Ovary (tissue), 9 donors: ENCODE measurements around the gene SRRT. TPM values are rescaled to one million over a fixed set of nuclear protein-coding genes. Genes with fewer than 3 reads are reported as not detected.
"Not testable (repeated sequence)": the region's sequence is repeated elsewhere in the genome, so short reads cannot be mapped to it uniquely, and the experiment has no call there.

Experiments
- DNase-seq, 5 donors: peaks; one replicate each; pipeline ENCODE4 v3.0.0-alpha.2; 2019 to 2020
- H3K27ac ChIP-seq, 2 donors: fragments of 200-600 bp; one replicate each; pipeline versions ENCODE4 v1.5.1 to v1.8.0; 2019 to 2022
- H3K27me3 ChIP-seq: fragments of 200-600 bp; one replicate; pipeline ENCODE4 v1.8.0; 2022
- H3K36me3 ChIP-seq: fragments of 200-600 bp; sonication (generic); one replicate; pipeline ENCODE4 v1.5.1; 2019
- H3K4me1 ChIP-seq: one replicate; pipeline ENCODE4 v1.8.1; 2013; ENCODE audit warnings: mild to moderate bottlenecking, moderate library complexity; ENCODE audit not compliant: insufficient read depth
- H3K4me3 ChIP-seq: fragments of 200-600 bp; sonication (generic); one replicate; pipeline ENCODE4 v1.5.1; 2017
- H3K9me3 ChIP-seq, 2 donors: fragments of 200-600 bp in 1 of 2; sonication (generic) in 1 of 2; one replicate each; pipeline versions ENCODE4 v1.5.1 to v1.8.1; 2013 to 2019; ENCODE audit warnings: mild to moderate bottlenecking in 1 of 2, moderate library complexity in 1 of 2
- CTCF ChIP-seq, 3 donors: fragments of 450-650 bp in 2 of 3; fragments of 200-600 bp in 1 of 3; IDR thresholded peaks; one replicate each; pipeline versions ENCODE4 v1.5.1 to v1.8.0; 2016 to 2022; ENCODE audit warnings: antibody characterized with exemption in 3 of 3, mild to moderate bottlenecking in 1 of 3
- EP300 ChIP-seq: sonication (generic); formaldehyde crosslinking; IDR thresholded peaks from one replicate; pipeline ENCODE4 v1.6.1; 2017; ENCODE audit warnings: antibody characterized with exemption
- POLR2A ChIP-seq: fragments of 450-650 bp; IDR thresholded peaks from one replicate; pipeline ENCODE4 v1.6.1; 2017; ENCODE audit warnings: antibody characterized with exemption, mild to moderate bottlenecking, moderate library complexity
- WGBS, 3 donors: extraction: QIAGEN DNeasy Blood & Tissue Kit in 1 of 3; methylation state at CpG; one replicate each; pipeline versions ENCODE4 v1.1.5 to v1.1.7; 2013 to 2017; 5-methylcytosine and 5-hydroxymethylcytosine counted together
- intact Hi-C, 4 donors: fragments of 100-400 bp; cut with DNase I; formaldehyde crosslinking; loops; one replicate each; pipeline versions ENCODE4 v1.11.0 to v1.15.1; 2022 to 2023
- microRNA-seq, 3 donors: library from miRNA; unstranded; fragments of <30 nt; microRNA quantifications; one replicate each; pipeline versions ENCODE4 to v1.2.0, GENCODE V29; 2019 to 2020
- polyA plus RNA-seq, 2 donors: library from polyadenylated mRNA; stranded (reverse); fragments of 200-250 nt in 1 of 2; fragments of 350-450 nt in 1 of 2; fragmentation: Illumina TruSeq in 1 of 2; extraction: RNeasy Lipid Tissue Mini Kit (QIAGEN cat#74804) in 1 of 2; gene quantifications; one replicate each; pipeline ENCODE4 v1.2.3, GENCODE V29; 2013 to 2014
- small RNA-seq: library from RNA; depleted of rRNA; stranded (forward); fragments of <200 nt; gene quantifications from one replicate; pipeline ENCODE3, GENCODE V24; 2016
- total RNA-seq, 7 donors: library from RNA; depleted of rRNA in 2 of 7; stranded (reverse); fragments of >200 nt in 2 of 7; fragmentation: NEBNext Ultra II Directional in 3 of 7; extraction: Animal tissue kit (Norgen Biotek cat#: 25700) in 3 of 7; gene quantifications; one replicate each; pipeline versions ENCODE4 v1.1.0 to v1.2.4, GENCODE V29; 2016 to 2023
- donor health status: DM: no; HTN: no; CAD: no; lungs with moderate emphysema.
- donor health status: DM: no; HTN: no; CAD: no.
- donor health status: Bipolar disorder and iron deficiency.
- donor health status: DM: yes; HTN: yes; CAD: no.
- donor health status: DM: no; HTN: no; CAD: no.
- donor health status: DM: yes; HTN: yes; CAD: no.

Gene SRRT
- total and polyA plus RNA-seq, 9 donors: 45.8 to 191 (median 135) TPM

DNA sequence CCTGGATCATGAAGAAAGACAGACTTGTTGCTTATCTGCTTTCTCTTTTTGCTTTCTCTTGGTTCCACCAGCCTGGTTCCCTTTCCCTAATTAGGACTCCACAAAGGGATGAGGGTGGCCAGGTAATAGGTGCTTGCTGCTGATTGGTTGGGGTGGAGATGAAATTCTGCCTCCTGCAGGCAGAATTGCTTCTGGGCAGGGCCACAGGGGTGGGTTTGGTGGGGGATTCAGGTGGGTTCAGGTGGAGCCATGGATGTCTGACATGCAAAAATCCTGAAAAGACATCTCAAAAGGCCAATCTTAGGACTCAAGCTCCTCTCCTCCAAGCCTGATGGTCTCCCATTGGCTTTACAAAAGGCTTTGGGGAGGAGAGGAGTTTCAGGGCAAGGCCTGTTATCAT, 46.1 kb downstream of the SRRT start:
- Histone ChIP-seq H3K36me3 (no peaks in the 10 kb centered on the region), H3K4me3 (no peak overlapping the region)

DNA sequence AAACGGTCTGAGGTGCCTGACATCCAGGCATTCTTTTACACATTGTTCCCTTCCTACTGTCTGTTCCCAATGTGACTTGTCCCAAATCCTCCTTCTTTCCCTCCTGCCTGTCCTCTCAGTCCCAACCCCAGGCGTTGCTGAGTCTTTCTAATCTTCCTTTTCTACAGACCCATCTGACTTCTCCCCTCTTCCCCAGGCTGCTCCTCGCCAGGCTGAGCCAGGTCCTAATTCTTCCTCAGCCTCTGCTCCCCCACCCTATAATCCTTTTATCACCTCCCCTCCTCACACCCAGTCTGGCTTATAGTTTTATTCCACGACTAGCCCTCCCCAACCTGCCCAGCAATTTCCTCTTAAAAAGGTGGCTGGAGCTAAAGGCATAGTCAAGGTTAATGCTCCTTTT, 48.7 kb downstream of the SRRT start:
- H3K36me3 ChIP-seq, DNase-seq, intact Hi-C loops, H3K27ac ChIP-seq, H3K9me3 ChIP-seq, H3K4me1 ChIP-seq, H3K4me3 ChIP-seq, H3K27me3 ChIP-seq: not testable (repeated sequence)
- 47 to 54% (median 54%) methylated on average over 4 of the region's 4 CpGs for WGBS, 3 donors

More for the DNA sequence above, 46.1 kb downstream of the SRRT start:
- DNase-seq: no peak
- TF ChIP-seq EP300: no peak
- no peak for TF ChIP-seq POLR2A
- TF ChIP-seq CTCF (IDR thresholded peaks at IDR 0.05): no peak
- Histone ChIP-seq H3K9me3 (no peaks in the 10 kb centered on the region), H3K27me3 (no peaks in the 10 kb centered on the region), H3K4me1 (no peaks in the 10 kb centered on the region), H3K27ac (no peak overlapping the region)
- intact Hi-C loops: no loop called here

GRCh38 chr7:100929808-100930174, 54.9 kb downstream of the SRRT start:
- Histone ChIP-seq H3K36me3 (no peaks in the 10 kb centered on the region), H3K27me3 (no peaks in the 10 kb centered on the region), H3K4me1 (no peaks in the 10 kb centered on the region), H3K4me3 (no peak overlapping the region), H3K9me3 (no peaks in the 10 kb centered on the region), H3K27ac (no peak overlapping the region)
- intact Hi-C loops: no loop called here
- DNase-seq: no peak
- WGBS, 3 donors: 81 to 94% (median 92%) methylated on average over 1 of the region's 1 CpG
- TF ChIP-seq CTCF (IDR thresholded peaks at IDR 0.05): no peak
- TF ChIP-seq POLR2A: no peak
- TF ChIP-seq EP300: no peak

DNA sequence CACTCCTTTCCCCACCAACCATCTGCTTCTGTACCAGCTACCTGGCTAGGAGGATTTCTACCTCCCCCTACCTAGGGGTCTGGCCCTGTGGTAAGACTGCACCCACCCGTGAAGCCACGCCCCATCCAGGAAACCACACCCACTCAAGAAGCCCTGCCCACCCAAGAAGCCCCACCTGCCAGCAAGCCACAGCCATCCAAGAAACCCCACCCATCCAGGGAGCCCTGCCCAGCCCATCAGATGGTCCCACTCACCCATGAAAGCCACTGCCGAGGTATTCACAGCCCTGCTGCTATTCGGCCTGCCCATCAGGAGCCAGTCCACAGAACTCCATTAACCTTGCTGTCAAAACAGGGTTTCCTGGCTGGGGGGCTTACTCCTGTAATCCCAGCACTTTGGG, 58.8 kb downstream of the SRRT start:
- intact Hi-C loops: no loop called here
- Histone ChIP-seq H3K4me3 (no peak overlapping the region), H3K36me3 (no peaks in the 10 kb centered on the region), H3K27me3 (no peaks in the 10 kb centered on the region), H3K27ac (no peak overlapping the region), H3K4me1 (no peaks in the 10 kb centered on the region), H3K9me3 (no peaks in the 10 kb centered on the region)
- no peak for TF ChIP-seq EP300
- TF ChIP-seq CTCF (IDR thresholded peaks at IDR 0.05): no peak
- no peak for TF ChIP-seq POLR2A
- DNase-seq: no peak
- 42 to 57% (median 54%) methylated on average over 4 of the region's 4 CpGs for WGBS, 3 donors

- H3K4me1 ChIP-seq, H3K4me3 ChIP-seq, DNase-seq, H3K27ac ChIP-seq, H3K9me3 ChIP-seq, intact Hi-C loops, H3K27me3 ChIP-seq, H3K36me3 ChIP-seq: not testable (repeated sequence)
- WGBS, 3 donors: 69 to 81% (median 79%) methylated on average over 2 of the region's 2 CpGs
Observed at GRCh38 chr7:100935381-100935780, 60.5 kb downstream of the SRRT start.

GRCh38 chr7:100936167-100936566, 61.3 kb downstream of the SRRT start:
- H3K36me3 ChIP-seq, H3K9me3 ChIP-seq, H3K4me1 ChIP-seq, H3K27ac ChIP-seq, H3K27me3 ChIP-seq, DNase-seq, intact Hi-C loops, H3K4me3 ChIP-seq: not testable (repeated sequence)
- 77 to 90% (median 86%) methylated on average over 7 of the region's 7 CpGs for WGBS, 3 donors

Small RNA genes lying within 50 kb of the gene (microRNA-seq; reads per million reads assigned to microRNA genes)
- 0 reads per million in 3 donors for gene MIR6875

Small RNA genes lying within 50 kb of the gene (small RNA-seq; reads per million reads assigned to genes)
- not detected for gene RN7SL549P
- not detected for gene RPS29P15

Other genes starting within 250 kb of the SRRT start
- under 1 TPM in 4 of 7 donors, not detected in 3; 0.12 to 0.79 (median 0.26) TPM for gene TFR2, start 233.6 kb upstream of the SRRT start, total RNA-seq
- gene TFR2, start 233.6 kb upstream of the SRRT start, polyA plus RNA-seq: under 1 TPM; 0.06 to 0.13 TPM
- gene ACTL6B, start 218.7 kb upstream of the SRRT start, total RNA-seq: not detected
- gene ACTL6B, start 218.7 kb upstream of the SRRT start, polyA plus RNA-seq: not detected
- gene GNB2, start 201.4 kb upstream of the SRRT start, total RNA-seq: 100 to 1,000 TPM; 109 to 281 (median 216) TPM
- gene GNB2, start 201.4 kb upstream of the SRRT start, polyA plus RNA-seq: 100 to 1,000 TPM in 1 of 2 donors, 10 to 100 TPM in 1; 18.9 to 187 TPM
- gene GIGYF1, start 180.9 kb upstream of the SRRT start, total RNA-seq: 10 to 100 TPM; 23.1 to 93.0 (median 63.2) TPM
- 10 to 100 TPM in 1 of 2 donors, 1 to 10 TPM in 1; 7.0 to 45.1 TPM for gene GIGYF1, start 180.9 kb upstream of the SRRT start, polyA plus RNA-seq
- gene POP7, start 169.0 kb upstream of the SRRT start, total RNA-seq: 10 to 100 TPM; 13.8 to 29.2 (median 22.2) TPM
- 10 to 100 TPM; 11.1 to 26.5 TPM for gene POP7, start 169.0 kb upstream of the SRRT start, polyA plus RNA-seq
- gene EPO, start 154.6 kb upstream of the SRRT start, total RNA-seq: under 1 TPM in 2 of 7 donors, not detected in 5; 0.20 to 0.25 TPM
- gene EPO, start 154.6 kb upstream of the SRRT start, polyA plus RNA-seq: under 1 TPM in 1 of 2 donors, not detected in 1; 0.05 TPM
- not detected for gene ZAN, start 141.5 kb upstream of the SRRT start, total RNA-seq
- gene ZAN, start 141.5 kb upstream of the SRRT start, polyA plus RNA-seq: not detected
- gene EPHB4, start 47.6 kb upstream of the SRRT start, total RNA-seq: 100 to 1,000 TPM in 3 of 7 donors, 10 to 100 TPM in 4; 31.0 to 119 (median 89.8) TPM
- 10 to 100 TPM; 24.4 to 38.2 TPM for gene EPHB4, start 47.6 kb upstream of the SRRT start, polyA plus RNA-seq
- 10 to 100 TPM; 10.1 to 31.8 (median 26.9) TPM for gene SLC12A9, start 22.4 kb upstream of the SRRT start, total RNA-seq
- gene SLC12A9, start 22.4 kb upstream of the SRRT start, polyA plus RNA-seq: 10 to 100 TPM in 1 of 2 donors, 1 to 10 TPM in 1; 4.7 to 20.9 TPM
- gene TRIP6, start 7.7 kb upstream of the SRRT start, total RNA-seq: 10 to 100 TPM; 42.9 to 98.8 (median 82.0) TPM
- gene TRIP6, start 7.7 kb upstream of the SRRT start, polyA plus RNA-seq: 10 to 100 TPM; 17.3 to 72.5 TPM
- 1 to 10 TPM; 2.9 to 7.9 (median 4.7) TPM for gene UFSP1, start 14.6 kb downstream of the SRRT start, total RNA-seq
- 1 to 10 TPM in 1 of 2 donors, under 1 TPM in 1; 0.38 to 1.8 TPM for gene UFSP1, start 14.6 kb downstream of the SRRT start, polyA plus RNA-seq
- gene ACHE, start 20.8 kb downstream of the SRRT start, total RNA-seq: 10 to 100 TPM in 2 of 7 donors, 1 to 10 TPM in 4, under 1 TPM in 1; 0.48 to 15.3 (median 4.9) TPM
- 1 to 10 TPM in 1 of 2 donors, under 1 TPM in 1; 0.37 to 1.8 TPM for gene ACHE, start 20.8 kb downstream of the SRRT start, polyA plus RNA-seq
- gene MUC3A, start 74.4 kb downstream of the SRRT start, total RNA-seq: under 1 TPM in 2 of 7 donors, not detected in 5; 0.36 to 0.72 TPM
- gene MUC3A, start 74.4 kb downstream of the SRRT start, polyA plus RNA-seq: under 1 TPM; 0.16 to 0.50 TPM
- 1 to 10 TPM in 1 of 7 donors, under 1 TPM in 4, not detected in 2; 0.24 to 2.2 (median 0.62) TPM for gene MUC12, start 94.5 kb downstream of the SRRT start, total RNA-seq
- 1 to 10 TPM in 1 of 2 donors, under 1 TPM in 1; 0.22 to 1.9 TPM for gene MUC12, start 94.5 kb downstream of the SRRT start, polyA plus RNA-seq
- 1 to 10 TPM in 1 of 7 donors, not detected in 6; 3.3 TPM for gene MUC17, start 145.0 kb downstream of the SRRT start, total RNA-seq
- gene MUC17, start 145.0 kb downstream of the SRRT start, polyA plus RNA-seq: not detected
- gene TRIM56, start 210.4 kb downstream of the SRRT start, total RNA-seq: 10 to 100 TPM; 18.2 to 77.4 (median 48.5) TPM
- 10 to 100 TPM; 19.4 to 27.5 TPM for gene TRIM56, start 210.4 kb downstream of the SRRT start, polyA plus RNA-seq